Anterior cingulate cortex (tissue), 58 donors: Measurements from ENCODE around the gene HIVEP3.
A peak's percentile ranks its signal among the peaks of the same experiment; 100 is the strongest.
"Not testable (repeated sequence)": the region's sequence is repeated elsewhere in the genome, so short reads cannot be mapped to it uniquely, and the experiment has no call there.

ENCODE experiments used
- DNase-seq, 58 donors: peaks; one replicate each; lab custom pipeline; 2025; lab: John Stamatoyannopoulos, UW

The HIVEP3 gene

DNA sequence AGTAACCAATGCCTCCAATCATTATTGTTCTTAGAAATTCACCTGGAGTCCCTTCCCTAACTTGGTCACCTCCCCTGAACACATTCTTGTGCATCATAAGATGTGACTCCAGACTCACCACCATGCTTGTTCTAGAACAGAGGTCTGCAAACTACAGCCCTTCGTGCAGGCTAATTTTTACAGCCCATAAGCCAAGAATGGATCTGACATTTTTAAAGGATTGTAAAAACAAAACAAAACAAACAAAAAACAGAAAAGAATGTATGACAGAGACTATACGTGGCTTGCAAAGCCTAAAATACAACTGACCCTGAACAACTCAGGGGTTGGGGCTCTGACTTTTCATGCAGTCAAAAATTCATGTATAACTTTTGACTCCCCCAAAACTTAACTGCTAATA is 6.2 kb upstream of the HIVEP3 start:
- no peak for DNase-seq

- not testable (repeated sequence) for DNase-seq
Measured at GRCh38 chr1:41921271-41921670, 2.5 kb upstream of the HIVEP3 start.

DNA sequence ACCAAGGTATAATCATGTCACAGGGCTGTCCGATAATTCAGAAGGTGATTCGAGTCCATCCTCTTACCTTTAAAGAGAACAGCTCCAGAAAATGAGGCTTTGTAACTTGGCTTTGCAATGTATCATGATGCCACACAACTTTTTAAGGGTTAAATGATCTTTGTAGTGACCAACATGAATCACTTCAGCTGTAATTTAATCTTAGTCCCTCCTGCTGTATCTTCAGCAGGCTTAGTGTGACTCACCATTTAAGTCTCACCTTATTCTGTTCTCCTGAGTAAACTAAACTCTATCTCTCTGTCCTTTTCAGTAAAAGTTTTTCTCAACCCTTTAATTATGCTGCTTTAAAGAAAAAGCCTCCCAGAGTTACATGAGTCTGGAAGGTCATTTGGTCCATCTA is 1.9 kb upstream of the HIVEP3 start:
- DNase-seq, result no peak

GRCh38 chr1:41919764-41920397 is 1.2 kb upstream of the HIVEP3 start:
- DNase-seq, result peak in 50 of 58 donors; percentile 11 to 87 (median 48)

DNA sequence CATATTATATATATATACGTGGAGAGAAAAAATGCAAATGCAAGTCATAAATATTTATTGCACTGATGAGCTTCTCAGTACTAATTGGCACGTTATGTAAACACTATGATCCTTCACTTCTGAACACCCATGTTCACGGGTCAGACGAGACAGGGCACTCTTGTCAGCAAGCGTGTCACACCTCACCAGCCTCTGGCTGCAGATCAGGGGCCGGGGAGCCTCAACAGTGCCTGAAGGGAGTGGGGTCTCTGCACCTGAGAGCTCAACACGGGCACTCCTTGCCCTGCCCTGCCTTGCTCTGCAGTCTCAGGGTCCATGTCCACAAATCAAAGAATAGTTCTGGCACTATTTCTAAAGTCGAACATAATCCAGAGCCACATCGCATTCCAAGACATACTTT is 409 bp upstream of the HIVEP3 start:
- DNase-seq, result peak in 1 of 58 donors; percentile 3

DNA sequence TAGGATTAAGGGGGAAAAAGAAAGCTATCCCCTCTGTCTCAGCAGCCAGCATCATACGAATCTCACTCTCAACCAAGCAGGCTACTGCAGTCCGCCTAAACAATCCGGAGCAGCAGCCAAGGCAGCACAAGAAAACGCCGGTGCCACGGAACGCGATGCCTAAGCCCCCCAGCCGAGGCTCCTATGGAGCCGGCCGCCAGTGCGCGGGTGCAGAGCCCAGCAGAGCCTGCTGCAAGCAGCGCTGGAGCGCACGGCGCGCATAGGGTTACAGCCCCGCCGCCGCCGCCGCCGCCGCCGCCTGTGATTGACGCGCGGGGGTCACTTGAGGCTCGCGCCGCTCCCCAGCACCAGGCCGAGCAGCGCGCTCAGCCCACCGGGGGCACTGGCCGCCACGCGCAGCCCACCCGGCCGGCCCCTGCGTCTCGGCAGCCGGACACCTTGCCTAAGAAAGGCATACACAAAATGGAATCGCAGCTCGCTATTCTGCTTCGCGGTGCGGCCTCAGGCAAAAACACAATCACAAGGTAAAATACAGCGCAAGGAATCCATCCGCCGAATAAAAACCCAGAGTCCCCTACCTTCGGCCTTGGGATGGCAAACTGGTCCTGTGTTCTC is 780 bp downstream of the HIVEP3 start:
- peak in 43 of 58 donors; percentile 9 to 74 (median 33) for DNase-seq

- DNase-seq, result peak in 2 of 58 donors; percentile 9 to 35
Measured at GRCh38 chr1:41917076-41917475, 1.6 kb downstream of the HIVEP3 start.

DNA sequence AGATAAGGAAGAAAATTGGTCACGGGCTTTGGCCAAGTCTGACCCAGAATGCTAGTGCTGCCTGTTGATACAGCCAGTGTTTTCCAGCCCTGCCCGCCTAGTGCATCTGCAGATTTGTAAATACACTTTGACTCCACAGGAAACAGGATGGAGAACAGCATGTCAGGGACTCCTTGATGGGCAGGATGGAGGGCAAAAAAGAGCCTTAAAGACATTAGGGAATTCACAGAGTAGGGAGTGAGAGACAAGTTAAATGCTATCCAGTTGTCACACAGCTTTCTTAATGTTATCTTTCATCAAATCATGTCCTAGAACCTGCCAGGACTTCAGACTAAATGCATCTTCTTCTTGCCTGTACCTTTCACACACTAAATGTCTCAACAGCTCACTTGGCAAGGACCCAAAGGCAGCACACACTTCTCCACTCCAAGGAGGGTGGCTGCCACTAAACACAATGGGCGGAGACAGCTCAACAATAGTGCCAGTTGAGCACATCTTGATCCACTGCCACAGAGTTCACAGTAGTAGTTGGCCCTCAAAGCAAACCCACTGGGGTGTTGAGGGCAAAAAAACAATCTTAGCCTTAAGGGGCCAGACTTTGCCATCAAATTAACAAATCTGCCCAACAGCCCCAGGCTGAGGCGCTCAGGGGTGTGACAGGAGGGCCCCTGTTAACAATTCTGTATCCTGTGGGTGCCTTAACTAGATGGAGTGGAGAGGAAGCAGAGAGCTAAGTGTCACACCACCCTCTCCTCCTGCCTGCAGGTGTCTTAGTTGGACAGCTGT is 2.7 kb downstream of the HIVEP3 start:
- peak in 12 of 58 donors; percentile 7 to 54 (median 21) for DNase-seq

- DNase-seq, result no peak
Measured at GRCh38 chr1:41914516-41914915, 4.2 kb downstream of the HIVEP3 start.

GRCh38 chr1:41913014-41913413 is 5.7 kb downstream of the HIVEP3 start:
- no peak for DNase-seq

DNA sequence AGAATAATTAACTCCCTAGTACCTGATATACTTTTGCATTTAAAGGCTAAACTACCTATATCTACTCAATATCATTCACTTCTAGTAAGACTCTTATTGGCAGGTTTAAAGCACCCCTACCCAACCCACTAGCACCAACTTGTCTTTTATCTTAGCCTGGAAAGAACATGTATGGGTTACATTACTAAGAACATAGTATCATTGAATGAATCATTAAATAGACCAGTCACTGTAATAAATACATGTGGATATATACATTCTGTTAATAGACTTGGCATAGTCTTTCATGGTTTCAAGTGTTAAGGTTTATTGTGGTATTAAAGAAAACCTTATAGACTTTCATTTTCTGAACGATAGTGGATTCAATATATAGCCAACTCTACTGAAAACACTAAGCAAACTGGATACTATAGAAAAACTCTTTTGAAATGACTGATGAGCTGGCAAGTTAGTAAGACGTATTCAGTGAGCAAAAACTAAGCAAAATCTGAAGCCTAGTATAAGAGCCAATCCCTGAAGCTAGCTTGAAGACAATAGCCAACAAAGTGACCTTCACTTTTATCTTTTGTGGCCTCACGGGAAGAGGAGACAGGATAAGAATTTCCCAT is 10.3 kb downstream of the HIVEP3 start:
- no peak for DNase-seq

- no peak for DNase-seq
Measured at GRCh38 chr1:41907446-41907845, 11.3 kb downstream of the HIVEP3 start.

DNA sequence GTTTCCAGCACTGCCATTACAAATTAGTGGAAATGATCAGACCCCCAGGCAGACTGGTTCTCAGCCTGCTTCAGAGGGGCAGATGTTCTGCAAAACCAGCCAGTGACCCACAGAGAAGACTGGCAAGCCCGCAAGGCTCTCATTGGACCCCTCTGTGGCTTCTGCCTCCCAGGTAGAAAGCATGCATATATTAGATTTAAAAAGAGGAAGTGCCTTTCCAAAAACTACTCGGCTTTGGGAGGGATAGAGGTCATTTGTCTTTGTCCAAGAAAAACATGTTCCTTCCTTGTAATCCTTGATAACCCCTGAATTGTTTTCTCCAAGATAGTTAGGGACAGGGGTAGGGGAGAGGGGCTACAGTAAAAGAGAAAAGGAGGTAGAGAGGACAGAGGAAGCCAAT is 11.8 kb downstream of the HIVEP3 start:
- no peak for DNase-seq

DNA sequence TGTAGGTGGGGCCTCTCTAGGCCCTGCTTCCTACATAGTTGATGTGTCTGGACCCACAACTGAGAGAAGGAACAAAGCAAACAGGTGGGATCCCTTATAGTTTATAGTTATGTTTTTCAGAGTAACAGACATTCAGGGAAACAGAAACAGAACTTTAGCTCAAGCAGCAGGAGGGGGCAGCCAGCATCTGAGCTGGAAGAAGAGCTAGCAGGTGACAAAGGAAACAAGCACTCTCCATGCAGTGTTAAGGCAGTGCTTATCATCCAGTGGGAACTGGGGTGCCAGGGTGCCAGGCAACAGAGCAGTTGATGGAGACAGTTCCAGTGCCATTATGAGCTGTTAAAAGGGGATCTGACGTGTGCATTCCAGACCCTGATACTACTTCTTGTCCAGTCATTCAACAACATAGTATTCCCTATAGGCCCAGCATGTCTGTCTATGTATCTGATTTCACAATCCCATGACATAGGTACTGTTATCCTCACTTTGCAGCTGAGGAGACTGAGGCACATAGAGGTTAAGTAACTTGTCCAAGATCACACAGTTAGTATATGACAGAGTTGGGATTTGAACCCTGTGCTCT is 13.5 kb downstream of the HIVEP3 start:
- DNase-seq, result no peak

DNA sequence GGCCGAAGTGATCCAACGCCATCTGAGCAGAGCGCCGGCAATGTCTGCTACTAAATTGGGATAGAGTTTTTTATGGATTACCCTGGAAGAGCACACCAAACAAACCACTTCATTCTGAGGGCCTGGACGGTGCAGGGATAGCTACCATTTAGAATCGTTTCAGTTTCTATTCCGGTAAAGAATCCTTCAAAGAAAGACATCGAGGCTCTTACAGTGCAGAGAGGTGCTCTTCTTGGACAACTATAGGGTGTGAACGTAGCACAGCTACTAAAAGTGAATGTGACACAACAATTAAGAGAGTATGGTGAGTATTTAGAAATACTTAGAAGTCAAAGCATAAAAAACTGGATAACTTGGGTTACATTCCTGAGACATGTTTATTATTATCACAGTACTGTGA is 16.1 kb downstream of the HIVEP3 start:
- no peak for DNase-seq

- DNase-seq, result no peak
Measured at GRCh38 chr1:41902159-41902577, 16.6 kb downstream of the HIVEP3 start.

GRCh38 chr1:41901551-41901950 is 17.2 kb downstream of the HIVEP3 start:
- DNase-seq, result no peak

DNA sequence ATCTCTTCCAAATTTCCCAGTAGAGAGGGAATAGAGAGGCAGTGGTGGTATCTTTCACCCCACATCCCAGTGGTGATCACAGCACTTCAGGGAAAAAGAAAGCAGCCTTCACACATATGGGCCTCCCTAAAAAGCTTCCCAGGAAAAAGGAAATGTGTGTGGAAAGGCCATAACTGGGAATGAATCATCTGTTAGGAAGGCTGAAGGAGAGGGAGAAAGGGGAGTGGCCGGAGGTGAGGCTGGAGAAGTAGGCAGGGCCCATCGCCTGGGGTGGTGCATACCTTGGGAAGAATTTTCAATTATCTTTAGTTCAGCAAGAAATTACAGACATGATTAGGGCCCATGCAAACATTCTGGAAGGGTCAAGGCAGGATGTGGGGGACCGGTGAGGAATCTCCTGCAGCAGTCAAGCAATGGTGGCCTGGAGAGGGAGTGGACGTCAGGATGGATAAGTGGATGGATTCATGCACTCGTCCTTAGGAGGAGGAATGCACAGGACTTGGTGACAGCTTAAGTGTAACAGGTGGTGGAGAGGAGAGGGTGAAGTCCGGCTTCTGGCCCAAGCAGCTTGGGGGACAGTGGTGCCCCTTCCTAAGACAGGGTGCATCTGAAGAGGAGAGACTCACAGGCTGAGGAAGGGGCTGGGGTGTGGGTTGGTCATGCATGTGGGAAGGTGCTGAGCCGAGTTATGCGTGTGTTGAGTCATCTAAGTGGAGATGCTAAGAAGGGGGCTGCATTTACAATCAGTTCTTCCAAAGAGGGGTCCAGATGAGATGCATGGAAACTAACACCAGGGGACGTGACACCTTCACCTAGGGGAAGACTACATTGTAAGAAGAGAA is 17.9 kb downstream of the HIVEP3 start:
- DNase-seq, result no peak

DNA sequence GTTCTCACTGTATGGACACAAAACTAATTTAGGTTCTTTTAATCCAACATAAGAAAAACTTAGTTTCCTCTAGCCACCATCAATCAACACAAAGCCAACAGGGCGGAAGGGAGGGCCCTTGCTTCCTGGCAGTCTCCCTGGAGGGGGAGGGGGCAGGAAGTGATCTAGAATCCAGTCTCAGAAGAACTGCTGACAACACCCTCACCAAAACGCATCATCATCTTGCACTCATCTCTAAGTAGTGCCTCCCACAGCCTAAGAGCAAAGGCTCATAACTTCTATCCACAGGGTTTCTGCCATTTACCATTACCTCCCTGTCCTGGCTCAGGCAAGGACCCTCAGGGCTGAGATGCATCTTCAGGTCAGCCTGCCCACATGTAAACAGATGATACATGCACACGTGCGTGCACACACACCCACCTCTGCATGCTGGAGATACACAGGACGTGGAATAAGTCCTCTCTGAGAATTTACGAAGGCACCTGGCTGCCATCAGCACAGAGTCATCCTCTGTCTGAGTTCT is 20.5 kb downstream of the HIVEP3 start:
- no peak for DNase-seq

DNA sequence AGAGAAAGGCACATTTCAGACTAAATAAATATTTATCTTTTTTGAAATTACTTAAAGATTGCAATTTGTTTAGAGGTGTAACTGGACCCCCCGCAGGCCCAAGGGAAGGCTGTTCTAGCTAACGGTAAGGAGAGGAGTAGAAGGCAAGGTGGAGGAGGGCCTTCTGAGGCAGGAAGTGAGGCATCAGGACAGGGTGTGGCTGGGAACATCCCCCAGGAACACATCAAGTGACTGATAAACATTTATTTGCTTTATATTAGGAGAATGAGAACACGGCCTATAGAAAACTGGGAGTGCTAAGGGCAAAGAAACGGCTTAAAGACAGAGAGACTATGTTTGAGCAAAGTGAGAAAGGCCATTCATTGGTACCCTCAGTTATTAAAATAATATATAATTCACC is 23.2 kb downstream of the HIVEP3 start:
- no peak for DNase-seq
